Progenitor cell of endocrine pancreas (in vitro differentiated cells): ENCODE results near the gene ZNF175. TPM values are rescaled to one million over a fixed set of nuclear protein-coding genes. Genes with fewer than 3 reads are reported as not detected.
A peak's percentile ranks its signal among the peaks of the same experiment; 100 is the strongest.

ENCODE experiments used
- DNase-seq: peaks from one replicate; pipeline ENCODE4 v3.0.0; 2021; ENCODE audit warnings: low spot score; ENCODE audit not compliant: unreplicated experiment
- H3K27ac Mint-ChIP-seq: 2 replicates; pipeline ENCODE4 v1.8.0; 2021; ENCODE audit warnings: mild to moderate bottlenecking, moderate library complexity, mixed read lengths
- H3K27me3 Mint-ChIP-seq: 2 replicates; pipeline ENCODE4 v1.8.0; 2021; ENCODE audit warnings: mixed read lengths
- H3K36me3 Mint-ChIP-seq: 2 replicates; pipeline ENCODE4 v1.8.0; 2022; ENCODE audit warnings: mixed read lengths; ENCODE audit not compliant: insufficient read depth
- H3K4me1 Mint-ChIP-seq: 2 replicates; pipeline ENCODE4 v1.8.0; 2021; ENCODE audit warnings: low read depth, mixed read lengths
- H3K4me3 Mint-ChIP-seq: 2 replicates; pipeline ENCODE4 v1.8.0; 2021; ENCODE audit warnings: low read depth, mild to moderate bottlenecking, moderate library complexity, mixed read lengths
- H3K9me3 Mint-ChIP-seq: 2 replicates; pipeline ENCODE4 v1.8.0; 2021; ENCODE audit warnings: low read depth, mixed read lengths
- long read RNA-seq: library from polyadenylated mRNA; unstranded; transcript quantifications from one replicate; pipeline ENCODE4 v2.0.0, GENCODE V29; 2020
- total RNA-seq: library from RNA; stranded (reverse); gene quantifications from 2 replicates; pipeline ENCODE4 v1.2.1, GENCODE V29; 2021
- TF ChIP-seq, protein P1 (sequence below): fragments of 200-600 bp; sonication (generic); IDR thresholded peaks from one replicate; pipeline ENCODE4 v1.5.0; 2021; ENCODE audit warnings: antibody characterized with exemption, mild to moderate bottlenecking; ENCODE audit not compliant: unreplicated experiment

The ZNF175 gene
- 14.6 and 14.9 TPM in 2 replicates for total RNA-seq
- long read RNA-seq, full-length matches to known transcripts = 1 of 4 reads
- long read RNA-seq, partial matches to known transcripts = 0 of 4 reads
- long read RNA-seq, other reads (novel, unspliced or antisense) = 3 of 4 reads

- Mint-ChIP-seq H3K4me3 (peak within 1 kb of the TSS; percentile 93), H3K27ac (peak within 1 kb of the TSS; percentile 93), H3K9me3 (no peaks in the 10 kb centered on the region), H3K27me3 (peaks cover 11% of the 10 kb centered on the region), H3K4me1 (peaks cover 15% of the 10 kb centered on the region), H3K36me3 (no peaks in the 10 kb centered on the region)
- TF ChIP-seq, protein P1, sequence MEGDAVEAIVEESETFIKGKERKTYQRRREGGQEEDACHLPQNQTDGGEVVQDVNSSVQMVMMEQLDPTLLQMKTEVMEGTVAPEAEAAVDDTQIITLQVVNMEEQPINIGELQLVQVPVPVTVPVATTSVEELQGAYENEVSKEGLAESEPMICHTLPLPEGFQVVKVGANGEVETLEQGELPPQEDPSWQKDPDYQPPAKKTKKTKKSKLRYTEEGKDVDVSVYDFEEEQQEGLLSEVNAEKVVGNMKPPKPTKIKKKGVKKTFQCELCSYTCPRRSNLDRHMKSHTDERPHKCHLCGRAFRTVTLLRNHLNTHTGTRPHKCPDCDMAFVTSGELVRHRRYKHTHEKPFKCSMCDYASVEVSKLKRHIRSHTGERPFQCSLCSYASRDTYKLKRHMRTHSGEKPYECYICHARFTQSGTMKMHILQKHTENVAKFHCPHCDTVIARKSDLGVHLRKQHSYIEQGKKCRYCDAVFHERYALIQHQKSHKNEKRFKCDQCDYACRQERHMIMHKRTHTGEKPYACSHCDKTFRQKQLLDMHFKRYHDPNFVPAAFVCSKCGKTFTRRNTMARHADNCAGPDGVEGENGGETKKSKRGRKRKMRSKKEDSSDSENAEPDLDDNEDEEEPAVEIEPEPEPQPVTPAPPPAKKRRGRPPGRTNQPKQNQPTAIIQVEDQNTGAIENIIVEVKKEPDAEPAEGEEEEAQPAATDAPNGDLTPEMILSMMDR = no peak
- peak; percentile 84 for DNase-seq
Observed at GRCh38 chr19:51570962-51571575, at the start of gene ZNF175. Gene ZNF175 (plus strand): TSS chr19:51571283. CDS start chr19:51573330, 2,047 bp downstream.

DNA sequence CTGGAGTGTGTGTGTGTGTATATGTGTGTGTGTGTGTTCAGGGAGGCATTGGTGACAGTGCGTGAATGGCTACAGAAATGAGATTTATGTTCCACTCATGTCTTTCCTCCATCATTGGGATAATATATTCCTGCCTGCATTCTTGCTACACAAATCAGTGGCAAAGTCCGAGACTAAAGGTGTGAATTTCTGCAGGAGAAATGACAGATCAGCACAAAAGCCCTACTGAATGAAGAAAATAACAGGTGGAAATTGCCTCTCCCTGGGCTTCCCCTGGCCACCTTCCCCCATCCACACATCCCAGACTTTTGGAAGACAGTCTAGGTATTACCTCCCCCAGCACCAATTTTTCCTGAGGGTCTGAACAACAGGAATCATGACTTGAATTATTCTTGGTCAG lies 49.7 kb upstream of the ZNF175 start:
- no peak overlapping the region for H3K4me3 Mint-ChIP-seq
- H3K36me3 Mint-ChIP-seq = no peaks in the 10 kb centered on the region
- peaks cover 7% of the 10 kb centered on the region for H3K9me3 Mint-ChIP-seq
- peaks cover 17% of the 10 kb centered on the region for H3K27me3 Mint-ChIP-seq
- no peak for DNase-seq
- TF ChIP-seq, protein P1 = no peak
- H3K4me1 Mint-ChIP-seq = no peaks in the 10 kb centered on the region
- no peak overlapping the region for H3K27ac Mint-ChIP-seq

DNA sequence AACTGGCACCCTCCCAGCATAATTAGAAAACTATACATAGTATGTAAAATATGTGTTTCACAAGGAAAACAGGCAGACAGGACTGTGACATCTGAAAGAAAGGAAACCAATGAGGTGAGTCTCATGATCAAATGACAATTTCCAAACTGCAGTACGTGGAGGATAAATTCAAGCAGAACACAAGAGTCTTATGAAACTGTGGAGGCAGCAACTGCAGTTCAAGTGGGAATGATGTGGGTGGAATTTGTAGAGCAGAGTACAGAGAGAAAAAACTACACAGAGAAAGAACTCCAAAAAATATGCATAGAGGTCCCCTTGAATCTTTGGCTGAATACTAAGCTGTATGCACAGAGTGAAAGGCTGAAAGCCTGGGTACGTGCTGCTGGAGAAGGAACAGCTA lies 49.3 kb upstream of the ZNF175 start:
- Mint-ChIP-seq H3K27ac (no peak overlapping the region), H3K4me3 (no peak overlapping the region), H3K9me3 (peaks cover 7% of the 10 kb centered on the region), H3K27me3 (peaks cover 21% of the 10 kb centered on the region), H3K4me1 (no peaks in the 10 kb centered on the region), H3K36me3 (no peaks in the 10 kb centered on the region)
- no peak for DNase-seq
- TF ChIP-seq, protein P1 = no peak

DNA sequence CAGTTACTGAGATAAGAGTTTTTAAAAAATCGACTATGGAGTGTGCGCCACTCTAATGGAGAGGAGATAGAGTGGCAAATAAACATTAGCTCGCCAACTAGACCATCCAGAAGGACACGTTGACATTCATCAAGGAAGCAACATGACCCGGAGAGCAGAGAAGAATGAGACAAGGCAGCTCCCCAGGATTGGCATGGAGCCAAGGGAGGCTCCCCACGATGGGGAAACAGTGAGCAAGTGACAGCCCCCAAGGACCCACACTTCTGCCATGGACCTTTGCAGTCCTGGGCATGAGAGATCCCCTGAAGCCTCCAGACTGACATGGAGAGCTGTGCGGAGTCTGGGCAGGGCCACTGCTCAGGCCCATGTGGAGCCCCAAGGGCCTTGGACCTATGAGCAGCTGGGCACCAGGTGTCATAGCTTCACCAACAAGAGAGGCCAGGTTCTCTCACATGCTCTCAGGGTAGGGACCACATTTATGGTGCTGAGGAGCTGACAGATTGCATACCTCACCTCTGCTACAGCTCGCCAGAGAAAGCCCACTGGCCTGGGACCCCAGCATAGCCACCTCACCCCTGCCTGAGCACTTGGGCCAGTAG lies 46.3 kb upstream of the ZNF175 start:
- Mint-ChIP-seq H3K27ac (no peak overlapping the region), H3K9me3 (peaks cover 3% of the 10 kb centered on the region), H3K36me3 (no peaks in the 10 kb centered on the region), H3K4me1 (no peaks in the 10 kb centered on the region), H3K27me3 (peaks cover 30% of the 10 kb centered on the region), H3K4me3 (no peak overlapping the region)
- TF ChIP-seq, protein P1 = no peak
- no peak for DNase-seq

GRCh38 chr19:51525651-51526050 lies 45.4 kb upstream of the ZNF175 start:
- Mint-ChIP-seq H3K36me3 (no peaks in the 10 kb centered on the region), H3K4me1 (no peaks in the 10 kb centered on the region), H3K27ac (no peak overlapping the region), H3K4me3 (no peak overlapping the region), H3K9me3 (peaks cover 3% of the 10 kb centered on the region), H3K27me3 (peaks cover 30% of the 10 kb centered on the region)
- TF ChIP-seq, protein P1 = no peak
- no peak for DNase-seq
